H1 (cell line): Measurements from ENCODE around the gene PRDM2. TPM values are rescaled to one million over a fixed set of nuclear protein-coding genes. Genes with fewer than 3 reads are reported as not detected.

Experiments used
- CTCF ChIA-PET: fragments of 300-600 bp; sonication (Branson Sonifier 250); formaldehyde crosslinking; loops from one replicate; lab custom pipeline; 2021; ENCODE audit not compliant: partially characterized antibody; lab: Charles Lee
- POLR2A ChIA-PET: fragments of 300-600 bp; sonication (Branson Sonifier 250); formaldehyde crosslinking; loops from one replicate; lab custom pipeline; 2021; ENCODE audit warnings: inconsistent platforms; ENCODE audit not compliant: partially characterized antibody; lab: Charles Lee
- DNase-seq, 2 experiments: peaks; one replicate each; pipeline versions ENCODE4 v3.0.0 to v3.0.0-alpha.2; 2010 to 2022; ENCODE audit warnings: low spot score in 2 of 2, low read depth in 1 of 2, mixed read lengths in 1 of 2
- FAIRE-seq: peaks from 2 replicates; lab custom pipeline; 2011; peaks lifted over from hg19 to GRCh38; lab: Jason Lieb, UNC
- H2AFZ ChIP-seq: 2 replicates; pipeline ENCODE4 v1.8.1; 2012; ENCODE audit warnings: low read length, inconsistent platforms
- H2AK5ac ChIP-seq: 2 replicates; pipeline ENCODE4 v1.6.1; 2013; ENCODE audit warnings: low read depth, low read length
- H2BK120ac ChIP-seq: replicated peaks from 2 replicates; pipeline ENCODE3; 2013; ENCODE audit warnings: low read depth, low read length, inconsistent platforms
- H2BK12ac ChIP-seq: 2 replicates; pipeline ENCODE4 v1.6.1; 2013; ENCODE audit warnings: low read depth, low read length
- H2BK15ac ChIP-seq: 2 replicates; pipeline ENCODE4 v1.6.1; 2013; ENCODE audit warnings: low read length
- H2BK20ac ChIP-seq: 2 replicates; pipeline ENCODE4 v1.6.1; 2013; ENCODE audit warnings: low read length
- H2BK5ac ChIP-seq: 2 replicates; pipeline ENCODE4 v1.6.1; 2013; ENCODE audit warnings: low read depth, low read length
- H3K14ac ChIP-seq: 2 replicates; pipeline ENCODE4 v1.6.1; 2013; ENCODE audit warnings: inconsistent platforms; ENCODE audit not compliant: insufficient read length
- H3K18ac ChIP-seq: 2 replicates; pipeline ENCODE4 v1.6.1; 2013; ENCODE audit warnings: low read length; ENCODE audit errors: extremely low read depth
- H3K23ac ChIP-seq: 2 replicates; pipeline ENCODE4 v1.6.1; 2013; ENCODE audit warnings: inconsistent platforms; ENCODE audit not compliant: insufficient read length
- H3K23me2 ChIP-seq: 2 replicates; pipeline ENCODE4 v1.6.1; 2013; ENCODE audit warnings: low read depth, low read length
- H3K27ac ChIP-seq: 2 replicates; pipeline ENCODE4 v1.6.1; 2011; ENCODE audit warnings: low read depth, low read length, inconsistent platforms
- H3K27me3 ChIP-seq, 4 experiments: replicated peaks in 1 of 4; 1 replicate in 1 of 4; 2 replicates in 3 of 4; pipeline versions ENCODE4 v1.6.1 to v1.8.1; 2011 to 2013; ENCODE audit warnings: low read length in 3 of 4, mild to moderate bottlenecking in 3 of 4, inconsistent platforms in 2 of 4, mixed read lengths in 2 of 4, moderate library complexity in 1 of 4; ENCODE audit not compliant: control insufficient read depth in 3 of 4, insufficient read depth in 3 of 4; ENCODE audit errors: extremely low read depth in 1 of 4
- H3K36me3 ChIP-seq, 4 experiments: 2 replicates each; pipeline versions ENCODE4 v1.6.1 to v1.8.1; 2011 to 2013; ENCODE audit warnings: mild to moderate bottlenecking in 4 of 4, low read length in 3 of 4, moderate library complexity in 2 of 4, control low read depth in 1 of 4, inconsistent platforms in 1 of 4; ENCODE audit not compliant: insufficient read depth in 4 of 4, control insufficient read depth in 2 of 4
- H3K4ac ChIP-seq: replicated peaks from 2 replicates; pipeline ENCODE3; 2013; ENCODE audit warnings: low read length, low read depth, mixed read lengths, inconsistent platforms; ENCODE audit not compliant: insufficient read length
- H3K4me1 ChIP-seq, 4 experiments: replicated peaks in 1 of 4; 1 replicate in 1 of 4; 2 replicates in 3 of 4; pipeline versions ENCODE4 v1.6.1 to v1.8.1; 2011 to 2013; ENCODE audit warnings: low read length in 3 of 4, inconsistent platforms in 2 of 4, mixed read lengths in 1 of 4; ENCODE audit not compliant: insufficient read depth in 4 of 4, control insufficient read depth in 3 of 4
- H3K4me2 ChIP-seq, 2 experiments: 2 replicates each; pipeline versions ENCODE4 v1.6.1 to v1.8.1; 2011 to 2013; ENCODE audit warnings: low read depth in 2 of 2, low read length in 2 of 2, control low read depth in 1 of 2, inconsistent platforms in 1 of 2, mild to moderate bottlenecking in 1 of 2; ENCODE audit not compliant: insufficient read depth in 1 of 2
- H3K4me3 ChIP-seq, 4 experiments: fragments of 200-600, 300-600 bp in 1 of 4; sonication (generic), shearing (Covaris generic), sonication (Bioruptor Twin) in 1 of 4; 2 replicates each; pipeline versions ENCODE4 v1.5.1 to v1.8.1; 2011 to 2016; ENCODE audit warnings: low read length in 4 of 4, low read depth in 3 of 4, control low read depth in 2 of 4, inconsistent platforms in 2 of 4, mild to moderate bottlenecking in 2 of 4, mixed read lengths in 1 of 4, moderate library complexity in 1 of 4; ENCODE audit not compliant: insufficient read depth in 2 of 4; ENCODE audit errors: extremely low read depth in 1 of 4
- H3K56ac ChIP-seq: replicated peaks from 2 replicates; pipeline ENCODE3; 2013; ENCODE audit warnings: low read depth, mild to moderate bottlenecking, mixed read lengths, low read length, inconsistent platforms; ENCODE audit not compliant: insufficient read length
- H3K79me1 ChIP-seq: 2 replicates; pipeline ENCODE4 v1.6.1; 2013; ENCODE audit warnings: low read depth, low read length, control low read depth
- H3K79me2 ChIP-seq, 2 experiments: 2 replicates each; pipeline versions ENCODE4 v1.6.1 to v1.8.1; 2012 to 2013; ENCODE audit warnings: low read length in 2 of 2, mild to moderate bottlenecking in 2 of 2, inconsistent platforms in 1 of 2; ENCODE audit not compliant: insufficient read depth in 2 of 2, control insufficient read depth in 1 of 2
- H3K9ac ChIP-seq, 4 experiments: replicated peaks in 1 of 4; 1 replicate in 1 of 4; 2 replicates in 3 of 4; pipeline versions ENCODE4 v1.6.1 to v1.8.1; 2011 to 2013; ENCODE audit warnings: low read depth in 3 of 4, low read length in 3 of 4, control low read depth in 2 of 4, mild to moderate bottlenecking in 2 of 4, moderate library complexity in 2 of 4, inconsistent platforms in 1 of 4; ENCODE audit errors: extremely low read depth in 1 of 4
- H3K9me3 ChIP-seq, 2 experiments: 2 replicates each; pipeline versions ENCODE4 v1.6.1 to v1.8.1; 2012 to 2013; ENCODE audit warnings: mild to moderate bottlenecking in 2 of 2, moderate library complexity in 2 of 2, control low read depth in 1 of 2, inconsistent platforms in 1 of 2, low read depth in 1 of 2, low read length in 1 of 2, mixed read lengths in 1 of 2; ENCODE audit not compliant: insufficient read depth in 2 of 2
- H4K20me1 ChIP-seq, 2 experiments: replicated peaks in 1 of 2; 2 replicates each; pipeline versions ENCODE3 to v1.8.1; 2011 to 2013; ENCODE audit warnings: inconsistent platforms in 2 of 2, low read length in 2 of 2, mild to moderate bottlenecking in 1 of 2; ENCODE audit not compliant: insufficient read depth in 2 of 2, control insufficient read depth in 1 of 2
- H4K5ac ChIP-seq: 2 replicates; pipeline ENCODE4 v1.6.1; 2013; ENCODE audit warnings: low read length, low read depth, mixed read lengths, inconsistent platforms; ENCODE audit not compliant: insufficient read length
- H4K8ac ChIP-seq: 2 replicates; pipeline ENCODE4 v1.8.0; 2013; ENCODE audit warnings: mild to moderate bottlenecking, moderate library complexity, low read length, inconsistent platforms; ENCODE audit not compliant: insufficient read depth; ENCODE audit errors: extremely low read depth
- H4K91ac ChIP-seq: replicated peaks from 2 replicates; pipeline ENCODE3; 2013; ENCODE audit warnings: low read length, mixed read lengths, inconsistent platforms; ENCODE audit not compliant: insufficient read length
- ASH2L ChIP-seq: fragments of 200-600, 300-600 bp; sonication (generic); IDR thresholded peaks from one replicate; pipeline ENCODE4 v1.7.1; 2017; ENCODE audit warnings: low read length
- CBX8 ChIP-seq: fragments of 300-800, 300-1000 bp; sonication (generic); IDR thresholded peaks from 2 replicates; pipeline ENCODE4 v1.7.1; 2016; ENCODE audit warnings: low read depth, low read length, borderline replicate concordance
- CREB1 ChIP-seq: IDR thresholded peaks from 2 replicates; pipeline ENCODE4 v1.6.1; 2012; ENCODE audit warnings: inconsistent platforms
- FOSL1 ChIP-seq: IDR thresholded peaks from 2 replicates; pipeline ENCODE4 v1.6.1; 2011; ENCODE audit warnings: mild to moderate bottlenecking, low read depth, low read length, moderate library complexity; ENCODE audit not compliant: insufficient read depth
- HDAC2 ChIP-seq, 2 experiments: fragments of 300-600 bp in 1 of 2; sonication (generic) in 1 of 2; IDR thresholded peaks; 2 replicates each; pipeline ENCODE4 v1.6.1; 2011 to 2012; ENCODE audit warnings: low read depth in 2 of 2, low read length in 2 of 2, mild to moderate bottlenecking in 2 of 2, moderate library complexity in 2 of 2, borderline replicate concordance in 1 of 2, inconsistent platforms in 1 of 2
- JUN ChIP-seq: IDR thresholded peaks from 2 replicates; pipeline ENCODE4 v1.6.1; 2011; ENCODE audit warnings: low read depth, mild to moderate bottlenecking, improper control_type of control experiment, low read length
- POU5F1 ChIP-seq: IDR thresholded peaks from 2 replicates; pipeline ENCODE4 v1.6.1; 2011; ENCODE audit warnings: low read depth, mild to moderate bottlenecking, low read length, moderate library complexity
- SIN3A ChIP-seq, 2 experiments: IDR thresholded peaks in 1 of 2; conservative IDR thresholded peaks in 1 of 2; 2 replicates each; pipeline ENCODE4 v1.6.1; 2011 to 2012; ENCODE audit warnings: low read length in 2 of 2, improper control_type of control experiment in 1 of 2, low read depth in 1 of 2, mild to moderate bottlenecking in 1 of 2
- SP1 ChIP-seq: IDR thresholded peaks from 2 replicates; pipeline ENCODE4 v1.6.1; 2011; ENCODE audit warnings: low read depth, low read length
- WGBS, 2 experiments: shearing (Covaris generic) in 1 of 2; methylation state at CpG; one replicate each; pipeline versions ENCODE4 v1.1.6 to v1.1.7; 2013 to 2015; ENCODE audit warnings: low lambda C conversion rate in 2 of 2, mixed read lengths in 2 of 2, inconsistent platforms in 1 of 2, low coverage in 1 of 2, missing lambda C conversion rate in 1 of 2; ENCODE audit not compliant: insufficient replicate concordance in 2 of 2, insufficient coverage in 1 of 2, insufficient read length in 1 of 2; ENCODE audit errors: extremely low coverage in 1 of 2, missing lambda C conversion rate in 1 of 2; 5-methylcytosine and 5-hydroxymethylcytosine counted together
- polyA plus RNA-seq, 7 experiments: library from polyadenylated mRNA; depleted of rRNA in 3 of 7; stranded (reverse) in 5 of 7; unstranded in 2 of 7; fragments of >200 nt in 5 of 7; fragments of 200-250 nt in 2 of 7; gene quantifications; 1 replicate in 5 of 7; 2 replicates in 1 of 7; 4 replicates in 1 of 7; pipeline versions ENCODE4 v1.2.1 to v1.2.3, GENCODE V29; 2011 to 2013; ENCODE audit warnings: missing spikeins in 2 of 7, mixed read lengths in 2 of 7
- total RNA-seq: library from RNA; stranded (reverse); fragmentation: NEBNext Ultra II Directional; extraction: Animal tissue kit (Norgen Biotek cat#: 25700); gene quantifications from 2 replicates; pipeline ENCODE4 v1.2.1, GENCODE V29; 2021
- TF ChIP-seq, protein P1 (sequence below): IDR thresholded peaks from 2 replicates; pipeline ENCODE4 v1.6.1; 2012; ENCODE audit warnings: inconsistent platforms
- TF ChIP-seq, protein P2 (sequence below): IDR thresholded peaks from 2 replicates; pipeline ENCODE4 v1.6.1; 2011; ENCODE audit warnings: low read depth, mild to moderate bottlenecking, low read length; ENCODE audit not compliant: insufficient read depth

Gene PRDM2
- total and polyA plus RNA-seq, 2 of the 8 experiments (the other 6 are each of a cell fraction or from before 2014, with no cell fraction given) = 5.8 to 21.2 TPM

DNA sequence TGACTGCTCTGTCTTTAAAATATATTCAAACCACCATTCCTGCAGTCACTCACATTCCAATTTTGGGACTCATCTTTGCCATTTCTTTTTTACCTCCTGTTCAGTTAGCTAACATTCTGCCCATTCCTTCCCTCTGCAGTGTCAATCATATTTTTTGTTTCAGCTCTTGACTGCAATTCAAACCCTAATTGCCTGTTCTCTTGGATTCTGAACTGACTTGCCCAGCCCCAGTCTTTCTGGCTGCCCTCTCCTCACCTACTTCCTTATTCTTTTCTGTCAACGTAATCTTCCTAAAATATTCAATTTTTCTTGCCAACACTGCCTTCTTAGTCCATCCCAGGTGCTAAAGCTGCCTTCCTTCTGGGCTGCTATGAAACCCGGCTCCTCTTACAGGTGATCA lies 6.1 kb downstream of the PRDM2 start:
- H2AFZ ChIP-seq = no peak overlapping the region
- DNase-seq = no peak
- no peak overlapping the region for H3K14ac ChIP-seq
- H2BK15ac ChIP-seq = no peak overlapping the region
- peaks cover 0 to 57% of the 10 kb centered on the region in 2 experiments; a peak in 2 of 4 replicates for H3K79me2 ChIP-seq
- no peak overlapping the region for H2AK5ac ChIP-seq
- H3K18ac ChIP-seq = no peak overlapping the region
- H4K5ac ChIP-seq = no peak overlapping the region
- H2BK20ac ChIP-seq = no peak overlapping the region
- ChIA-PET CTCF (interaction anchor here (2.0 kb wide), 1 partner anchor 9 kb away, joined by 7 read pairs; no protein-coding TSS in a partner anchor), POLR2A (no interaction called here)
- H3K4me2 ChIP-seq = no peak overlapping the region
- H4K8ac ChIP-seq = no peak overlapping the region
- no peak overlapping the region for H4K91ac ChIP-seq
- no peak overlapping the region for H2BK120ac ChIP-seq
- WGBS, 2 experiments = 91 to 100% methylated on average over 1 to 2 of the region's 2 CpGs
- no peak overlapping the region for H3K23ac ChIP-seq
- no peak overlapping the region for H2BK5ac ChIP-seq
- no peak overlapping the region for H3K9ac ChIP-seq
- H3K9me3 ChIP-seq = no peaks in the 10 kb centered on the region
- FAIRE-seq = no peak
- H3K27ac ChIP-seq = no peak overlapping the region
- H3K4me3 ChIP-seq = no peak overlapping the region
- peaks cover 0 to under 1% (median 0%) of the 10 kb centered on the region in 4 experiments; a peak in 1 of 7 replicates for H3K27me3 ChIP-seq
- no peaks in the 10 kb centered on the region for H3K4me1 ChIP-seq
- H3K56ac ChIP-seq = no peak overlapping the region
- H2BK12ac ChIP-seq = no peak overlapping the region
- H3K23me2 ChIP-seq = no peaks in the 10 kb centered on the region
- H3K36me3 ChIP-seq = no peaks in the 10 kb centered on the region
- no peaks in the 10 kb centered on the region for H3K79me1 ChIP-seq
- TF ChIP-seq, protein P1, sequence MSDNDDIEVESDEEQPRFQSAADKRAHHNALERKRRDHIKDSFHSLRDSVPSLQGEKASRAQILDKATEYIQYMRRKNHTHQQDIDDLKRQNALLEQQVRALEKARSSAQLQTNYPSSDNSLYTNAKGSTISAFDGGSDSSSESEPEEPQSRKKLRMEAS = no peak
- TF ChIP-seq JUN (no peak), SP1 (no peak), CBX8 (no peak), POU5F1 (no peak), CREB1 (no peak), FOSL1 (no peak), SIN3A (conservative IDR thresholded peaks at IDR 0.05 in 1 of 2, IDR thresholded peaks at IDR 0.05 in 1 of 2; ENCODE audit: low read depth in 1 of 2, low read length in 2 of 2) (no peak), HDAC2 (IDR thresholded peaks at IDR 0.05; ENCODE audit: borderline replicate concordance in 1 of 2, low read depth in 2 of 2, low read length in 2 of 2) (no peak), ASH2L (no peak)
- TF ChIP-seq, protein P2, sequence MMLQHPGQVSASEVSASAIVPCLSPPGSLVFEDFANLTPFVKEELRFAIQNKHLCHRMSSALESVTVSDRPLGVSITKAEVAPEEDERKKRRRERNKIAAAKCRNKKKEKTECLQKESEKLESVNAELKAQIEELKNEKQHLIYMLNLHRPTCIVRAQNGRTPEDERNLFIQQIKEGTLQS = no peak
- no peak overlapping the region for H3K4ac ChIP-seq
- peaks cover 3 to 5% of the 10 kb centered on the region in 2 experiments for H4K20me1 ChIP-seq
